T47D (cell line): ENCODE measurements around the gene TERT.

Experiments
- DNase-seq, 2 experiments: peaks; one replicate each; pipeline versions ENCODE4 v3.0.0 to v3.0.0-alpha.2; 2011 to 2012; ENCODE audit warnings: low read depth in 1 of 2, low spot score in 1 of 2
- JUND ChIP-seq: IDR thresholded peaks from 2 replicates; pipeline ENCODE4 v1.6.1; 2012; ENCODE audit warnings: low read depth
- in situ Hi-C: cut with HindIII; loops from 2 replicates; pipeline ENCODE4 v1.10.0; 2016; ENCODE audit warnings: low sequenced_read_pairs, low pct_unique_long_range_greater_than_20kb

The TERT gene

GRCh38 chr5:1220351-1220750 is 74.5 kb downstream of the TERT start:
- in situ Hi-C loops = no loop called here
- TF ChIP-seq JUND = no peak
- no peak for DNase-seq

- DNase-seq = no peak
- in situ Hi-C loops = no loop called here
- TF ChIP-seq JUND = no peak
Measured at GRCh38 chr5:1219768-1220100, 75.1 kb downstream of the TERT start.

- no peak for DNase-seq
- in situ Hi-C loops = no loop called here
- TF ChIP-seq JUND = no peak
Measured at GRCh38 chr5:1219098-1219767, 75.6 kb downstream of the TERT start.

- in situ Hi-C loops = no loop called here
- no peak for TF ChIP-seq JUND
- no peak for DNase-seq
Measured at GRCh38 chr5:1218351-1219080, 76.4 kb downstream of the TERT start.

GRCh38 chr5:1217596-1218206 is 77.2 kb downstream of the TERT start:
- DNase-seq = peak in 1 of 2 experiments; percentile 26
- TF ChIP-seq JUND = no peak
- in situ Hi-C loops = no loop called here

- in situ Hi-C loops = no loop called here
- no peak for TF ChIP-seq JUND
Measured at GRCh38 chr5:1216918-1217295, 78.0 kb downstream of the TERT start.

GRCh38 chr5:1216211-1216917 is 78.5 kb downstream of the TERT start:
- no peak for DNase-seq
- no peak for TF ChIP-seq JUND
- in situ Hi-C loops = no loop called here

More at GRCh38 chr5:1216918-1217295, 78.0 kb downstream of the TERT start:
- no peak for DNase-seq

GRCh38 chr5:1215320-1216096 is 79.4 kb downstream of the TERT start:
- in situ Hi-C loops = no loop called here
- DNase-seq = no peak
- TF ChIP-seq JUND = no peak

- no peak for TF ChIP-seq JUND
- in situ Hi-C loops = no loop called here
- DNase-seq = no peak
Measured at GRCh38 chr5:1214936-1215220, 80.0 kb downstream of the TERT start.

GRCh38 chr5:1214163-1214935 is 80.5 kb downstream of the TERT start:
- no peak for TF ChIP-seq JUND
- in situ Hi-C loops = no loop called here
- no peak for DNase-seq

- in situ Hi-C loops = no loop called here
- TF ChIP-seq JUND = no peak
- no peak for DNase-seq
Measured at GRCh38 chr5:1213508-1214162, 81.2 kb downstream of the TERT start.

GRCh38 chr5:1212881-1213280 is 82.0 kb downstream of the TERT start:
- in situ Hi-C loops = no loop called here
- no peak for TF ChIP-seq JUND
- DNase-seq = no peak
